NCI-H1092 (cell line): Measurements from ENCODE around the gene DNAJC12.
"Not testable (repeated sequence)": the region's sequence is repeated elsewhere in the genome, so short reads cannot be mapped to it uniquely, and the experiment has no call there.

Experiments used
- DNase-seq: peaks from one replicate; lab custom pipeline; 2025; lab: John Stamatoyannopoulos, UW

DNAJC12 gene

GRCh38 chr10:67763499-67764011, 74.4 kb downstream of the DNAJC12 start:
- DNase-seq: peak; percentile 33

GRCh38 chr10:67762567-67762966, 75.4 kb downstream of the DNAJC12 start:
- DNase-seq: not testable (repeated sequence)

GRCh38 chr10:67760272-67760671, 77.7 kb downstream of the DNAJC12 start:
- DNase-seq: no peak
